Astrocyte of the cerebellum (primary cell): ENCODE measurements around the gene LCN12.

Source experiments
- DNase-seq: peaks from one replicate; pipeline ENCODE4 v3.0.0-alpha.2; 2011; ENCODE audit warnings: low read depth
- H3K4me3 ChIP-seq: 2 replicates; pipeline ENCODE4 v1.5.1; 2011; ENCODE audit warnings: mild to moderate bottlenecking, low read depth, low read length, moderate library complexity
- in situ Hi-C: cut with HindIII; loops from 2 replicates; pipeline ENCODE4 v1.10.0; 2017; ENCODE audit warnings: low sequenced_read_pairs
- TF ChIP-seq, protein P1 (sequence below): IDR thresholded peaks from 2 replicates; pipeline ENCODE4 v1.5.1; 2012; ENCODE audit warnings: low read length, low read depth, moderate library complexity, mild to moderate bottlenecking; ENCODE audit errors: missing control alignments

The LCN12 gene

DNA sequence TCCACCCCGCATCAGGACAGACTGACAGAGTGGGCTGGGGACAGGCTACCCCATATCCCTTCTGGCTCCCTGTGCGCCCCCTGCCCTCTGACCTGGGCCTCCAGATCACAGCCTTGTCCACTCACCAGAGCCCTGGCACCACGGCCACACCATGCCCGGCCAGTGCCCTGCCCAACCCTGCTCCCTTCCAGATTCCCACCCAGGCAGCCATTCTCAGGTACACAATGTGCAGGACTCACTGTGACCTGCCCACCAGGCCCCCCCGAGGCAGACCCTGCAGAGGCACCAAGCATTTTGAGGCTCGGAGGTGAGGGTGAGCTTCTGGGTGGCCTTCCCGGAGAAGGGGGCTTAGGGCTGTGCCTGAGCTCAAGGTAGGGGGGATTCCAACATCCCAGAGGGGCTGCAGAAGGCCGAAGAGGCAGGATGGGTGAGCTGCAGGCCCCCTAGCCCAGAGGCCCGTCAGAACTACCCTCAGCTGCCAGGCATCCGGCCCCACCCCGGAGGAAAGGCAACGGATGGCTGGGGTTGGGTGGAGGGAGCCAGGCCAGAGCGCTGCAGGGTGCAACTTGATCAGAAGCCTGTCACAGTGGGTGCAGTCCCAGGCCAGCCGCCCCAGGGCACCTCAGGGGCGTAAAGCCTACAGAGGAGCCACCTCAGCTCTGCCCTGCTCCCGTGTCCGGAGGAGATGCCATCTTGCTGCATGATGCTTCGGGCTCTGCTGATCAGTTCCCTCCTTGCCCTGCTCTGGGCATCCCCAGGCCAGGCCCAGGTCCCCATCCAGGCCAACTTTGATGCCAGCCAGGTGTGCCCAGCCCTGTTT, 30.4 kb downstream of the LCN12 start, which contains the start of gene LCNL1:
Gene LCNL1 (plus strand): TSS at position 762 of the 820 bp plus-strand sequence. CDS start 594 bp downstream, outside the sequence.
- no peak within 1 kb of the TSS for H3K4me3 ChIP-seq
- DNase-seq, result no peak
- TF ChIP-seq, protein P1, sequence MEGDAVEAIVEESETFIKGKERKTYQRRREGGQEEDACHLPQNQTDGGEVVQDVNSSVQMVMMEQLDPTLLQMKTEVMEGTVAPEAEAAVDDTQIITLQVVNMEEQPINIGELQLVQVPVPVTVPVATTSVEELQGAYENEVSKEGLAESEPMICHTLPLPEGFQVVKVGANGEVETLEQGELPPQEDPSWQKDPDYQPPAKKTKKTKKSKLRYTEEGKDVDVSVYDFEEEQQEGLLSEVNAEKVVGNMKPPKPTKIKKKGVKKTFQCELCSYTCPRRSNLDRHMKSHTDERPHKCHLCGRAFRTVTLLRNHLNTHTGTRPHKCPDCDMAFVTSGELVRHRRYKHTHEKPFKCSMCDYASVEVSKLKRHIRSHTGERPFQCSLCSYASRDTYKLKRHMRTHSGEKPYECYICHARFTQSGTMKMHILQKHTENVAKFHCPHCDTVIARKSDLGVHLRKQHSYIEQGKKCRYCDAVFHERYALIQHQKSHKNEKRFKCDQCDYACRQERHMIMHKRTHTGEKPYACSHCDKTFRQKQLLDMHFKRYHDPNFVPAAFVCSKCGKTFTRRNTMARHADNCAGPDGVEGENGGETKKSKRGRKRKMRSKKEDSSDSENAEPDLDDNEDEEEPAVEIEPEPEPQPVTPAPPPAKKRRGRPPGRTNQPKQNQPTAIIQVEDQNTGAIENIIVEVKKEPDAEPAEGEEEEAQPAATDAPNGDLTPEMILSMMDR, result no peak
- in situ Hi-C loops, result no loop called here

DNA sequence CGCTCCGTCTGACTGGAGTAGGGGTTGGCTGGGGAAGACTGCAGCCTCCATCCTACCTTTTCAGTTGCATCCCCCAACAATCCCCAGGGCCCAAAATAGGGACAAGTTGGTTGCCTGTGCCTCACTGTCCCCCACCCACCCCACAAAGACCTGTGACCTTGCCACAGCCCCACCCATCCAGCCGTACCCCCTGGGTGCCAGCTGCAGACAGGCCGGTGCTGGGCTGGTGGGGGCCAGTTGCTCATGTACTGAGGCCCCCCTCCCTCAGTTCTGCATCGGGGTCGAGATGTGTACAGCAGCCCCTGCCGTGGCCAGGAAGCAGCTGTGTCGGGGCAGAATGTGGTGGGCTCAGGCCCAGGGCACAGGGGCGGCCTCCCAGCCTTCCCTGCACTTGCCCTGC, 31.1 kb downstream of the LCN12 start:
- H3K4me3 ChIP-seq, result no peak overlapping the region
- TF ChIP-seq, protein P1, result no peak
- no peak for DNase-seq
- in situ Hi-C loops, result no loop called here

- TF ChIP-seq, protein P1, result no peak
- no peak for DNase-seq
- H3K4me3 ChIP-seq, result no peak overlapping the region
- in situ Hi-C loops, result no loop called here
These were observed 31.7 kb downstream of the LCN12 start for GRCh38 chr9:136983656-136984314.

- in situ Hi-C loops, result no loop called here
- DNase-seq, result no peak
- no peak overlapping the region for H3K4me3 ChIP-seq
- TF ChIP-seq, protein P1, result no peak
These were observed 32.5 kb downstream of the LCN12 start for GRCh38 chr9:136984464-136985026.

DNA sequence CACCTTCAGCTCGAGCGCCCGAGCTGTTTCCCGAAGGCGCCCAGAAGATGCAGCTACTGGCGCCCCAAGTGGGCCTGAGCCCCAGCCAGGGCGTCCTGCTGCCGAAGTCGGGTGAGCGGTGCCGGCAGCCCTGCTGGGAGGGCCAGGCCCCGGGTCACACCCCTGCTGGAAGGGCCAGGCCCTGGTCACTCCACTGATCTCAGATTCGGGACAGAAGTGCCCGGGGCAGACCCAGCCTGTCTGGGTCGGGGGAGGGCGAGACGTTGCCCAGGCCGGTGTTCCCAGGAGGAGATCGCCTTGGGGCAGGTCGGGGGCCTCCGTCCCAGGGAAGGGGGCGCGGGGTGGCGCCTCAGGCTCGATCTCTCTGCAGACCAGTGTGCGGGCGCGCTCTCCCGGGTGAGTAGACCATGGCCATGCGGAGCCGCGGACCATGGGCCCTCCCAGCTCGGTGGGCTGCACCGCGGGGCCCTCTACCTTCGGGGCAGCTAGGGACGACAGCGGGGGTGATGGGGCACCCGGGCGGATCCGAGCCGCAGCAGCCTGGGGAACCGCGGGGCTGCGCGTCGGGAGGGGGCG, 33.0 kb downstream of the LCN12 start:
- DNase-seq, result no peak
- no peak overlapping the region for H3K4me3 ChIP-seq
- in situ Hi-C loops, result no loop called here
- TF ChIP-seq, protein P1, result no peak

DNA sequence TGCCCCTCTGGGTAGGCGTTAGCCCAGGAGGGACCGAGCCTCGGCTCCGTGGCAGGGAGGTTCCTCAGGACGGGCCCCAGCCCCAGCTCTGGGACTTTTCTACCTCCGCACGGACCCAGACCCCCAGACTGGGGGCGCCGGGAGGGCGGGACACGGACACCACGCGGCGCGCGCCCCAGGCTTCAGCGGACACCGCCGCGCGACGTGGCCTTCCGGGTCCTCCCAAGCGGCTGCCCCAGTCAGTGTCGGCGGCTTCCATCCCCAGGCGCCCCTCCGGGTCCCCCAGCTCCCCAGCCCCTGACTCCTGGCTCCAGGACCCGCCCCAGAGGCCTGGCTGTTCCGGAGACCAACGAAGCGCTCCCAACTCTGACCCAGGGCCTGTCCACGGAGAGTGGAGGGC, 33.8 kb downstream of the LCN12 start:
- no peak for DNase-seq
- in situ Hi-C loops, result no loop called here
- TF ChIP-seq, protein P1, result no peak
- H3K4me3 ChIP-seq, result no peak overlapping the region
